ENCODE measurements around the gene RNF144B.
"Not testable (repeated sequence)": the region's sequence is repeated elsewhere in the genome, so short reads cannot be mapped to it uniquely, and the experiment has no call there.

Gene RNF144B

GRCh38 chr6:18395177-18395855, 8.2 kb downstream of the RNF144B start:
- H3K36me3 ChIP-seq (ENCODE audit: control insufficient read depth, low read length): peaks cover 94% of the 10 kb centered on the region
- peaks cover 28% of the 10 kb centered on the region for H3F3A ChIP-seq (ENCODE audit: control insufficient read depth, insufficient read depth)
- H3K27ac ChIP-seq (ENCODE audit: low read depth, low read length): 0 out of 2 replicates have a peak overlapping the region, but pooled peaks have one; percentile 11
- H3K4me3 ChIP-seq (ENCODE audit: low read length): peak overlapping the region; percentile 50; the same call in 1 of the 2 replicates
- no peaks in the 10 kb centered on the region for H3K27me3 ChIP-seq (ENCODE audit: control insufficient read depth, low read length)
- H3K9me2 ChIP-seq (replicated peaks; ENCODE audit: control insufficient read depth, low read length): no peaks in the 10 kb centered on the region
- peak overlapping the region; percentile 67 for H3K4me2 ChIP-seq (ENCODE audit: low read length)
- H3K4me1 ChIP-seq (ENCODE audit: control insufficient read depth, low read length): peaks cover 97% of the 10 kb centered on the region
- peaks cover 100% of the 10 kb centered on the region for H3K79me2 ChIP-seq (ENCODE audit: control insufficient read depth, low read length)
- H3K9me3 ChIP-seq (ENCODE audit: control insufficient read depth, insufficient read depth, low read length): no peaks in the 10 kb centered on the region
- peaks cover 17% of the 10 kb centered on the region for H4K20me1 ChIP-seq (ENCODE audit: control insufficient read depth, insufficient read depth, low read depth, low read length)
- no peak for TF ChIP-seq EZH2phosphoT487 (IDR thresholded peaks at IDR 0.05; ENCODE audit: borderline replicate concordance, low read length)

- Histone ChIP-seq H3K4me1 (ENCODE audit: control insufficient read depth, low read length) (peaks cover 97% of the 10 kb centered on the region), H3F3A (ENCODE audit: control insufficient read depth, insufficient read depth) (peaks cover 27% of the 10 kb centered on the region), H3K79me2 (ENCODE audit: control insufficient read depth, low read length) (peaks cover 100% of the 10 kb centered on the region), H3K36me3 (ENCODE audit: control insufficient read depth, low read length) (peaks cover 94% of the 10 kb centered on the region), H3K9me2 (replicated peaks; ENCODE audit: control insufficient read depth, low read length) (no peaks in the 10 kb centered on the region), H3K4me2 (ENCODE audit: low read length) (peak overlapping the region; percentile 67), H4K20me1 (ENCODE audit: control insufficient read depth, insufficient read depth, low read depth, low read length) (peaks cover 13% of the 10 kb centered on the region), H3K9me3 (ENCODE audit: control insufficient read depth, insufficient read depth, low read length) (no peaks in the 10 kb centered on the region), H3K27me3 (ENCODE audit: control insufficient read depth, low read length) (no peaks in the 10 kb centered on the region), H3K4me3 (ENCODE audit: low read length) (no peak overlapping the region), H3K27ac (ENCODE audit: low read depth, low read length) (no peak overlapping the region)
- TF ChIP-seq CTCF (IDR thresholded peaks at IDR 0.05; ENCODE audit: low read depth, low read length, poor library complexity, severe bottlenecking): no peak
- no peak for TF ChIP-seq EZH2phosphoT487 (IDR thresholded peaks at IDR 0.05; ENCODE audit: borderline replicate concordance, low read length)
These were observed 8.7 kb downstream of the RNF144B start for GRCh38 chr6:18395856-18396197.

GRCh38 chr6:18397701-18398100, 10.6 kb downstream of the RNF144B start:
- Histone ChIP-seq H3K4me2 (ENCODE audit: low read length) (peak overlapping the region; percentile 24), H3K79me2 (ENCODE audit: control insufficient read depth, low read length) (peaks cover 95% of the 10 kb centered on the region), H3K36me3 (ENCODE audit: control insufficient read depth, low read length) (peaks cover 92% of the 10 kb centered on the region), H3K4me1 (ENCODE audit: control insufficient read depth, low read length) (peaks cover 93% of the 10 kb centered on the region), H3K4me3 (ENCODE audit: low read length) (no peak overlapping the region), H3K9me2 (replicated peaks; ENCODE audit: control insufficient read depth, low read length) (no peaks in the 10 kb centered on the region), H3F3A (ENCODE audit: control insufficient read depth, insufficient read depth) (peaks cover 22% of the 10 kb centered on the region), H3K27ac (ENCODE audit: low read depth, low read length) (0 out of 2 replicates have a peak overlapping the region, but pooled peaks have one; percentile 2), H3K27me3 (ENCODE audit: control insufficient read depth, low read length) (no peaks in the 10 kb centered on the region), H3K9me3 (ENCODE audit: control insufficient read depth, insufficient read depth, low read length) (no peaks in the 10 kb centered on the region), H4K20me1 (ENCODE audit: control insufficient read depth, insufficient read depth, low read depth, low read length) (peaks cover 14% of the 10 kb centered on the region)
- no peak for TF ChIP-seq EZH2phosphoT487 (IDR thresholded peaks at IDR 0.05; ENCODE audit: borderline replicate concordance, low read length)
- no peak for TF ChIP-seq CTCF (IDR thresholded peaks at IDR 0.05; ENCODE audit: low read depth, low read length, poor library complexity, severe bottlenecking)

GRCh38 chr6:18398225-18398624, 11.1 kb downstream of the RNF144B start:
- Histone ChIP-seq H3F3A (ENCODE audit: control insufficient read depth, insufficient read depth) (peaks cover 24% of the 10 kb centered on the region), H3K4me1 (ENCODE audit: control insufficient read depth, low read length) (peaks cover 93% of the 10 kb centered on the region), H4K20me1 (ENCODE audit: control insufficient read depth, insufficient read depth, low read depth, low read length) (peaks cover 16% of the 10 kb centered on the region), H3K4me2 (ENCODE audit: low read length) (0 out of 2 replicates have a peak overlapping the region, but pooled peaks have one; percentile 59), H3K79me2 (ENCODE audit: control insufficient read depth, low read length) (peaks cover 95% of the 10 kb centered on the region), H3K36me3 (ENCODE audit: control insufficient read depth, low read length) (peaks cover 93% of the 10 kb centered on the region)
- H3K27ac ChIP-seq (ENCODE audit: low read depth, low read length); H3K27me3 ChIP-seq (ENCODE audit: control insufficient read depth, low read length); H3K4me3 ChIP-seq (ENCODE audit: low read length); H3K9me3 ChIP-seq (ENCODE audit: control insufficient read depth, insufficient read depth, low read length); H3K9me2 ChIP-seq (replicated peaks; ENCODE audit: control insufficient read depth, low read length): not testable (repeated sequence)
